ELF-1 (cell line): Measurements from ENCODE around the gene CFAP69.
"Not testable (repeated sequence)": the region's sequence is repeated elsewhere in the genome, so short reads cannot be mapped to it uniquely, and the experiment has no call there.

Source experiments
- DNase-seq: peaks from one replicate; pipeline ENCODE4 v3.0.0-alpha.2; 2016; ENCODE audit warnings: low read depth, low spot score

The CFAP69 gene

GRCh38 chr7:90233569-90233968 lies 11.4 kb upstream of the CFAP69 start:
- DNase-seq = no peak

DNA sequence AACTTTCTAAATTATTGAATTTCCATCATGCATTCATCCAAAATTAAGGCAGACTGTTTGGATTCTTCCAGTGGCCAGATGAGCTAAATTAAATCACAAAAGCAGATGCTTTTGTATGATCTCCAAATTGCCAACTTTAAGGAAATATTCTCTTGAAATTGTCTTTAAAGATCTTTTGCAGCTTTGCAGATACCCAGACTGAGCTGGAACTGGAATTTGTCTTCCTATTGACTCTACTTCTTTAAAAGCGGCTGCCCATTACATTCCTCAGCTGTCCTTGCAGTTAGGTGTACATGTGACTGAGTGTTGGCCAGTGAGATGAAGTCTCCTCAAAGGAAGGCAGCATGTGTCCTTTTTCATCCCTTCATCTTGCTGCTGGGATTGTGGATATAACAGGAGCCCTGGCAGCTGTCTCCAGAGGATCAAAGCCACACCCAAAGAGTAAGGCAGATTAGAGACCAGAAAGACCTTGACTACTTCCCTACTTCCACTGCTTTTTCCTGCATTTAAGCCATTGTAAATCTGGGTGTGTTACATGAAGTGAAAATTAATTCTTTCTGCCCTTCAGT lies 8.2 kb upstream of the CFAP69 start:
- no peak for DNase-seq

DNA sequence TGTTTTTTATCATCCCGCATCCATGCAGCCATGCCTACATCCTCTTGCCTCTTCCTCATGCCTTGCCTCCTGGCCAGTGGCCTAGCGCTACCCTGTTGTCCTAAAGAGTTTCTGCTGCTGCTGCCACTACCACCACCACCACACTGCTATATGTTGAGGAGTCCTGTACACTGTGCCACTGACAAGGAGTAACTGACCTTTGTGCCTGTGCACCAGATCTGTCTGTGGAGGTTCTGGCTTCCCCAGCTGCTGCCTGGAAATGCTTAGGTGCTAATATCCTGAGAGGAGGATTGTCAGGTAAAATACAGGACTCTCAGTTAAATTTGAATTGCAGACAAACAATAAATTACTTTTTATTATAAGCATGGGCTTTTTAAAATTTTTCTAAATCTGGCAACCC lies 7.0 kb upstream of the CFAP69 start:
- DNase-seq = no peak

DNA sequence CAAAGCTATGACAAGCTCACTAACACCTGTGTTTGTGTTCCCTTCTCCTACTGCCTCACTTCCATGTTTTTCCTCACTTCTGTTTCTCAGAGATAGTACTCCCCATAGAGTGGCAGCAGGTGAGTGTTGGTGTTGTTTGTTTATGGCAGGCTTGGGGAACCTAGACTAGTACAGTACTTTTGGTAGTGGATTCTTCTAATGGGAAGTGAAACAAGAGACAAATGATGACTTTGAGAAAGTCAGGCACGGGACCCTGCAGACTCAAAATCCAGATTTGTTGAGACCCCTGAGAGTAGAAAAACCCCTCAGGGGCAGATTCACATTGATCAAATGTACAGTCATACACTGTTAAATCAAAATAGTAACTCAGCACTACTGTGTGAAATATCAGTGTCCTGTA lies 6.4 kb upstream of the CFAP69 start:
- no peak for DNase-seq

DNA sequence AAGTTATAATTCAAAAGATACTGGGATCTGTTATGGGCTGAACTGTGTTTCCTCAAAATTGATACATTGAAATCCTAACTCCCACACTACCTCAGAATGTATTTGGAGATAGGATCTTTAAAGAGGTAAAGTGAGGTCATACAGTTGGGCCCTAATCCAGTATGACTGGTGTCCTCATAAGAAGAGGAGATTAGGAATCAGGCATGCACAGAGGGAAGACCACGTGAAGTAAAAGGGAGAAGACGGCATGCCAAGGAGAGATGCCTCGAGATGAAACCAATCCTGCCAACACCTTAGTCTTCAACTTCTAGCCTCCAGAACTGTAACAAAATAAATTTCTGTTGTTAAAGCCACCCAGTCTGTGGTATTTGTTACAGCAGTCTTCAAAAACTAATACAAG lies 5.9 kb upstream of the CFAP69 start:
- DNase-seq = no peak

- DNase-seq = no peak
Observed at GRCh38 chr7:90239625-90240228, 5.2 kb upstream of the CFAP69 start.

- no peak for DNase-seq
Observed at GRCh38 chr7:90242369-90243168, 2.4 kb upstream of the CFAP69 start.

GRCh38 chr7:90243556-90243955 lies 1.4 kb upstream of the CFAP69 start:
- DNase-seq = no peak

GRCh38 chr7:90244565-90244908 lies 437 bp upstream of the CFAP69 start:
- DNase-seq = no peak

GRCh38 chr7:90246171-90246570 lies 1.2 kb downstream of the CFAP69 start:
- DNase-seq = peak; percentile 30

GRCh38 chr7:90248706-90249105 lies 3.7 kb downstream of the CFAP69 start:
- no peak for DNase-seq

DNA sequence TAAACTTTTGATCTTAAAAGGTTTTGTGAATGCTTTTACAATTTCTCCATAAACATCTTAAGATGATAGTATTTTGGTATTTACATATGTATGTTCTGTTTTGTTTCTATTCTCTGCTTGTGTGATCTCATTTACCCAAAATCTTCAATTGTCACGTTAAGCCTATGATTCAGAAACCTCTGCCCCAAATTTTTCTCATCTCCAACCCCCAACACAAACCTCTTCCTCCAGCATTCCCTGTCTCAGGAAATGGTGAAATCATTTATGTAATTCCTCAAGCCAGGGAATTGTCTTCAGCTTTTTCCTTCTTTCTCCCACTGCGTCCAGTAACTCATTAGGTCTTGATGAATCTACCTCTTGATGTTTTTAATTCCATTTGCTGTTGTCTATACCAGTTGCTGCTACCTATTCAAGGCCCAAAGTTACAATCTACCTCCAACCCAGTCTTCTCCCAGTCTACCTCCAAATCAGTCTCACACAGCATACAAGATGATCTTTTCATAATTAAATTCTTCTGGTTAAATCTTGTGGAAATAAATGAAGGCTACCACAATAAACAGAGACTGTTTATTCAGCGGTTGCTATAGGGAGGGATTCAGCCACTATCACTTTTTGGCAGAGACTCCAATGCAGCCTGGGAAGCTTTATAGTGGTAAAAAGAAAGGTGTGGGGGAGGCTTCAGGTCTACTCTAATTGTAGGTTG lies 5.8 kb downstream of the CFAP69 start:
- DNase-seq = no peak

DNA sequence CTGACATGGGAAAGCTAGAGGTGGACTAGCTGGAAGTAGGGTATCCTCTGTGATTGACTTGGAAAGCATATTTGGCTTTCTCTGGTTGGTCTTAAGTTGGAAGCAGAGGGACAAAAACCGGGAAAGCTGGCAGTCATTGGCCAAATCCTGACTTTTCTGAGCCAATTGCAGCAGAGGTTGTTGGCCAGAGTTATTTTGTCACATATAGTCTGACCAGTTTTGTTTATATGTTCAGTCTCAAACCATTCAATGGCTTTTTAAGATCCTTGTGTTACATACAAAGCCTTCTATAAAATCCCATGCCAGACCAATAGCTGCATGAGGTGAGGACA lies 6.3 kb downstream of the CFAP69 start:
- no peak for DNase-seq

- not testable (repeated sequence) for DNase-seq
Observed at GRCh38 chr7:90256011-90256410, 11.0 kb downstream of the CFAP69 start.

DNA sequence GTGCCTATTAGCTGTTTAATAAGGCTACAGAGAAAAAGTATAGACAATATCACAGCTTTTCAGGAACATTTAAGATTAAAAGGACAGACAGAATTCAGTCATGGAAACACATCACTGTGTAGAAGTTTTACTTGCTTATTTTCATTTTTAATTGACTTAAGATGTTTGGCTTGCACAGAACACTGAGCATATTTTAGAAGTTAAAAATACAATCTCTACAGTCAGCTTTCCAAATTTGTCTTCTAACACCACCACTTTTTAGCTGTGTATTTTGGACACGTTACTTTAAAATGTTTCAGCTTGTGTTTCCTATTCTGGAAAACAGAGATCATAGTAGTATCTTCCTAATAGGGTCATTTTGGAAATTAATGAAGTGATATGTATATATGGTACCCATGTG lies 11.8 kb downstream of the CFAP69 start:
- no peak for DNase-seq

DNA sequence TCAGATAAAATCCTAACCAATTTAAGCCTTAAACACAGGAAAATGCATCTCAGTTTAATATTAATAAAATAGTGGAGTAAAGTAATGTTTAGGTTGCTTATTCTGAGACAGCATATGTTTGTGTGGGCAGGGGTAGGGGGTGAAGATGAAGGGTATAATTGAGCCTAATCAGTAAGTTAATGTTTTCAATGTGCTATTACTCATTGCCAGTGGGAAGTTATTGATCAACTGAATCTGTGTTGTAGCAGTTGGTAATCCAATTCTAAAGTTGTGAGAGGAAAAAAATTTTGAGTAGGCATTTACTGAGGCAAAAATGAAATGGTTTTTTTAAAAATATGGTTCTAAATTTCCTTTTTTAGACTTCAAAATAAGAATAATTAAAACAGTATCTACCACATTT lies 16.5 kb downstream of the CFAP69 start:
- no peak for DNase-seq

GRCh38 chr7:90262438-90262837 lies 17.5 kb downstream of the CFAP69 start:
- no peak for DNase-seq

GRCh38 chr7:90266808-90267207 lies 21.8 kb downstream of the CFAP69 start:
- no peak for DNase-seq

GRCh38 chr7:90267263-90267858 lies 22.4 kb downstream of the CFAP69 start:
- DNase-seq = no peak

DNA sequence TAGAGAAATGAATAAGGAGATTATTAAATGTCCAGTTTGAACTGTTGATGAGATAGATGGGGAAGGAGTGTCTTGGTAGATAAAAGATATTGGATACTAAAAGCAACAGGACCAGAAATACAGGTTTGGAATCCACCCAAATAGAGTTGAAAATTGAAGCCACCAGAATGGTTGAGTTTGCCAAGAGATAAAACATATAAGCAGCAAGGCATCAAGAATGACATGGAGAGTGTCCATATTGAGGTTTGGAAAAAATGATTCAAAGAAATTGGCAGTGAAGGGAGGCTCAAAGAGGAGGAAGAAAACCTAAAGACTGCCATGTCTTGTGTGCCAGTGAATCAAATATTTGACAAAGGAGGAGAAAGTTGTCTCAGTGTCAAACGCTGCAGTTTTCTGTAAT lies 24.2 kb downstream of the CFAP69 start:
- DNase-seq = no peak

DNA sequence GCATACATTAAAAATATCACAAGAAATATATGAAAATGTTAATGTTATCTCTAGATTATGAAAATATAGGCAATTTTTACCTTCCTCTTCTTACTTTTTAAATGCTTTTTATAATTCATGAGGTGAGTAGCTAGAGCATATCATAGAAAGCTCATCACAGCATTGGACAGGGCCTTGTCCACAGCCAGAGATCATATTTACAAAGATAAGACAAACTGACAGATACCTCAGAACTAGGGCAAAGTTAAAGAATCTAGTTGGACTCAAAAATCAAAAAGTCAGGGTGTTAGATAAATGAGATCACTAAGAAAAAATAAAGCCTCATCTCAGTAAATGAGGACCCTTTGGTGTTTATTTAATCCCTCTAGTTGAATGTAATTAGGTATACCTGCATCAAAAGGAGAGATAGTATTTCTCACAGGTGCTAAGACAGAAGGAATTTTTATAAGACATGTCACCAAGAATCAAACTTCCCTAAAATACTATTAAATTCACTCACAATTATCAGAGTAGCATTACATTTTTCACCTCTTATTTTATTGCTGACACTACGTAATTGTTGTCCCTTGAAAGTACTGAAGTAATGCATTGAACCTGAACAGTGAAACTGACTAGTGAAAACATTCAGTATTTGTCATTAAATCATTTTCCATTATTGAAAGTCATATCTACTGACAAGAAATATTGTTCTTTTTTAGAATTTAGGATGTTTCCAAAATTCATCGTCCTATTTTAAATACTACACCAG lies 25.6 kb downstream of the CFAP69 start:
- DNase-seq = no peak

- no peak for DNase-seq
Observed at GRCh38 chr7:90271753-90272152, 26.8 kb downstream of the CFAP69 start.
